Activated CD8-positive, alpha-beta memory T cell treated with anti-CD3 and anti-CD28 coated beads, Interleukin-2, amount 50 U/mL, for 24 hours (primary cell): ENCODE results near the gene TMEM82.

Experiments used
- DNase-seq: peaks from one replicate; pipeline ENCODE4 v3.0.0-alpha.2; 2020; ENCODE audit errors: extremely low read depth

TMEM82 gene

GRCh38 chr1:15785683-15786082 is 43.4 kb downstream of the TMEM82 start:
- no peak for DNase-seq

- no peak for DNase-seq
Measured at GRCh38 chr1:15786581-15786980, 44.3 kb downstream of the TMEM82 start.

GRCh38 chr1:15788624-15789301 is 46.5 kb downstream of the TMEM82 start:
- no peak for DNase-seq

GRCh38 chr1:15796086-15796462 is 53.8 kb downstream of the TMEM82 start:
- DNase-seq = no peak
